Neural progenitor cell (in vitro differentiated cells): Measurements from ENCODE around the gene RXRA. TPM values are rescaled to one million over a fixed set of nuclear protein-coding genes. Genes with fewer than 3 reads are reported as not detected.
A peak's percentile ranks its signal among the peaks of the same experiment; 100 is the strongest.

ENCODE experiments used
- DNase-seq: peaks from one replicate; pipeline ENCODE4 v3.0.0-alpha.2; 2016; ENCODE audit warnings: low spot score
- H2AFZ ChIP-seq: fragments of 200-600 bp; sonication (generic); replicated peaks from 2 replicates; pipeline ENCODE4 v1.6.1; 2016; ENCODE audit warnings: antibody characterized with exemption
- H3F3A ChIP-seq: fragments of 200-600 bp; sonication (generic); 2 replicates; pipeline ENCODE4 v1.6.1; 2016; ENCODE audit warnings: antibody characterized with exemption, low read depth
- H3K27ac ChIP-seq: fragments of 200-600 bp; sonication (generic); 2 replicates; pipeline ENCODE4 v1.5.1; 2016; ENCODE audit warnings: mild to moderate bottlenecking
- H3K27me3 ChIP-seq: fragments of 200-600 bp; sonication (generic); 2 replicates; pipeline ENCODE4 v1.6.1; 2016; ENCODE audit warnings: mild to moderate bottlenecking, moderate library complexity
- H3K36me3 ChIP-seq: fragments of 200-600 bp; sonication (generic); 2 replicates; pipeline ENCODE4 v1.5.1; 2016
- H3K4me1 ChIP-seq: fragments of 200-600 bp; sonication (generic); 2 replicates; pipeline ENCODE4 v1.6.1; 2016; ENCODE audit warnings: mixed run types
- H3K4me2 ChIP-seq: fragments of 200-600 bp; sonication (generic); 2 replicates; pipeline ENCODE4 v1.6.1; 2016
- H3K4me3 ChIP-seq: fragments of 200-600 bp; sonication (generic); 2 replicates; pipeline ENCODE4 v1.5.1; 2016
- H3K79me2 ChIP-seq: fragments of 200-600 bp; sonication (generic); 2 replicates; pipeline ENCODE4 v1.6.1; 2016; ENCODE audit warnings: low read depth
- H3K9ac ChIP-seq: fragments of 200-600 bp; sonication (generic); 2 replicates; pipeline ENCODE4 v1.6.1; 2016
- H3K9me3 ChIP-seq: fragments of 200-600 bp; sonication (generic); 2 replicates; pipeline ENCODE4 v1.5.1; 2016; ENCODE audit warnings: low read depth
- H4K20me1 ChIP-seq: fragments of 200-600 bp; sonication (generic); 2 replicates; pipeline ENCODE4 v1.6.1; 2016; ENCODE audit warnings: low read depth
- H3K27ac Mint-ChIP-seq: 3 replicates; pipeline ENCODE4 v1.8.0; 2021; ENCODE audit warnings: mixed read lengths
- H3K27me3 Mint-ChIP-seq: 2 replicates; pipeline ENCODE4 v1.8.0; 2022; ENCODE audit warnings: low read depth, mild to moderate bottlenecking, inconsistent platforms, moderate library complexity, mixed read lengths; ENCODE audit not compliant: insufficient read depth
- H3K36me3 Mint-ChIP-seq: 3 replicates; pipeline ENCODE4 v1.8.0; 2021; ENCODE audit warnings: mixed read lengths
- H3K4me1 Mint-ChIP-seq: 3 replicates; pipeline ENCODE4 v1.8.0; 2021; ENCODE audit warnings: mixed read lengths
- H3K4me3 Mint-ChIP-seq: 3 replicates; pipeline ENCODE4 v1.8.0; 2021; ENCODE audit warnings: mild to moderate bottlenecking, moderate library complexity, mixed read lengths
- H3K9me3 Mint-ChIP-seq: 3 replicates; pipeline ENCODE4 v1.8.0; 2020; ENCODE audit warnings: mixed read lengths
- EZH2 ChIP-seq: fragments of 200-600 bp; sonication (generic); IDR thresholded peaks from 2 replicates; pipeline ENCODE4 v1.6.1; 2017; ENCODE audit warnings: antibody characterized with exemption, mild to moderate bottlenecking, moderate library complexity
- EZH2phosphoT487 ChIP-seq: fragments of 200-600 bp; sonication (generic); IDR thresholded peaks from 2 replicates; pipeline ENCODE4 v1.6.1; 2017; ENCODE audit warnings: antibody characterized with exemption
- total RNA-seq: library from RNA; depleted of rRNA; stranded (reverse); fragments of >200 nt; gene quantifications from 2 replicates; pipeline ENCODE4 v1.2.3, GENCODE V29; 2015; ENCODE audit warnings: low replicate concordance
- TF ChIP-seq, protein P1 (sequence below): fragments of 200-600 bp; sonication (generic); IDR thresholded peaks from 2 replicates; pipeline ENCODE4 v1.5.1; 2017; ENCODE audit warnings: antibody characterized with exemption, mild to moderate bottlenecking

Gene RXRA
- total RNA-seq, 1 donor from 2014 or later = 11.6 TPM

DNA sequence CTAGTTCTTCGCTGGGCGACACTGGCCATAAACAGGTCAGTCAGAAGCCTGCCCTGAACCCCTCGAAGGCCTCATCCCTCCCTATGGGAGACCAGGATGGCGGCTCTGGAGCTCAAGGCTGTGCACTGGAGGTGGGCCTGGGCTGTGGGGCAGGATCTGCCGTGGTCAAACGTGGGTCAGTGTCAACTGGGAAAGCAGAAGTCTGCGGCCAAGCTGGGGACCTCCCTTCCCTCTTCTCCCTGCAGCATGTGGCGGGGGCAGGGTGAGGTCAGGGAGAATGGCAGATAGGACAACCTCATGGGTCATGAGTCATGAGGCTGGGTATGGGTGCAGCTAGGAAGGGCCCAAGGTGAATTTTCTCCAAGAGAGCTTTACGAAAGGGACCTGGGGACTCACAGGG is 132.9 kb downstream of the RXRA start:
- no peaks in the 10 kb centered on the region for H3K9me3 ChIP-seq
- H3K36me3 ChIP-seq = no peaks in the 10 kb centered on the region
- H3K27ac Mint-ChIP-seq = no peak overlapping the region
- no peak overlapping the region for H3K4me3 Mint-ChIP-seq
- no peak overlapping the region for H3K4me3 ChIP-seq
- H3K4me2 ChIP-seq = no peak overlapping the region
- no peak overlapping the region for H3K9ac ChIP-seq
- peaks cover 6% of the 10 kb centered on the region for H3K27me3 Mint-ChIP-seq
- H3K9me3 Mint-ChIP-seq = no peaks in the 10 kb centered on the region
- TF ChIP-seq, protein P1, sequence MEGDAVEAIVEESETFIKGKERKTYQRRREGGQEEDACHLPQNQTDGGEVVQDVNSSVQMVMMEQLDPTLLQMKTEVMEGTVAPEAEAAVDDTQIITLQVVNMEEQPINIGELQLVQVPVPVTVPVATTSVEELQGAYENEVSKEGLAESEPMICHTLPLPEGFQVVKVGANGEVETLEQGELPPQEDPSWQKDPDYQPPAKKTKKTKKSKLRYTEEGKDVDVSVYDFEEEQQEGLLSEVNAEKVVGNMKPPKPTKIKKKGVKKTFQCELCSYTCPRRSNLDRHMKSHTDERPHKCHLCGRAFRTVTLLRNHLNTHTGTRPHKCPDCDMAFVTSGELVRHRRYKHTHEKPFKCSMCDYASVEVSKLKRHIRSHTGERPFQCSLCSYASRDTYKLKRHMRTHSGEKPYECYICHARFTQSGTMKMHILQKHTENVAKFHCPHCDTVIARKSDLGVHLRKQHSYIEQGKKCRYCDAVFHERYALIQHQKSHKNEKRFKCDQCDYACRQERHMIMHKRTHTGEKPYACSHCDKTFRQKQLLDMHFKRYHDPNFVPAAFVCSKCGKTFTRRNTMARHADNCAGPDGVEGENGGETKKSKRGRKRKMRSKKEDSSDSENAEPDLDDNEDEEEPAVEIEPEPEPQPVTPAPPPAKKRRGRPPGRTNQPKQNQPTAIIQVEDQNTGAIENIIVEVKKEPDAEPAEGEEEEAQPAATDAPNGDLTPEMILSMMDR = no peak
- no peak for TF ChIP-seq EZH2
- no peak for TF ChIP-seq EZH2phosphoT487
- H3K4me1 Mint-ChIP-seq = peaks cover 25% of the 10 kb centered on the region
- no peaks in the 10 kb centered on the region for H3K27me3 ChIP-seq
- H3K4me1 ChIP-seq = peaks cover 9% of the 10 kb centered on the region
- H3F3A ChIP-seq = no peaks in the 10 kb centered on the region
- no peak for DNase-seq
- no peaks in the 10 kb centered on the region for H3K79me2 ChIP-seq
- no peak overlapping the region for H3K27ac ChIP-seq
- H2AFZ ChIP-seq = no peak overlapping the region
- H3K36me3 Mint-ChIP-seq = no peaks in the 10 kb centered on the region
- no peaks in the 10 kb centered on the region for H4K20me1 ChIP-seq

- no peak overlapping the region for H3K27ac ChIP-seq
- H3K36me3 ChIP-seq = no peaks in the 10 kb centered on the region
- Mint-ChIP-seq H3K27ac (no peak overlapping the region), H3K27me3 (peaks cover 5% of the 10 kb centered on the region), H3K9me3 (no peaks in the 10 kb centered on the region), H3K4me1 (peaks cover 22% of the 10 kb centered on the region), H3K36me3 (no peaks in the 10 kb centered on the region), H3K4me3 (no peak overlapping the region)
- no peak for TF ChIP-seq EZH2
- TF ChIP-seq EZH2phosphoT487 = no peak
- TF ChIP-seq, protein P1 = no peak
- H3K27me3 ChIP-seq = no peaks in the 10 kb centered on the region
- H2AFZ ChIP-seq = no peak overlapping the region
- no peak overlapping the region for H3K4me3 ChIP-seq
- no peaks in the 10 kb centered on the region for H4K20me1 ChIP-seq
- H3K9ac ChIP-seq = no peak overlapping the region
- H3K9me3 ChIP-seq = no peaks in the 10 kb centered on the region
- H3K4me1 ChIP-seq = peaks cover 9% of the 10 kb centered on the region
- DNase-seq = no peak
- no peaks in the 10 kb centered on the region for H3F3A ChIP-seq
- no peaks in the 10 kb centered on the region for H3K79me2 ChIP-seq
- H3K4me2 ChIP-seq = no peak overlapping the region
Measured at GRCh38 chr9:134459573-134459972, 133.3 kb downstream of the RXRA start.

- Histone ChIP-seq H2AFZ (no peak overlapping the region), H3K9ac (no peak overlapping the region), H3K79me2 (no peaks in the 10 kb centered on the region), H3K4me2 (no peak overlapping the region), H3K36me3 (no peaks in the 10 kb centered on the region), H3K27ac (no peak overlapping the region), H3K4me3 (no peak overlapping the region), H3K4me1 (peaks cover 9% of the 10 kb centered on the region), H3F3A (no peaks in the 10 kb centered on the region), H3K27me3 (no peaks in the 10 kb centered on the region), H3K9me3 (no peaks in the 10 kb centered on the region), H4K20me1 (no peaks in the 10 kb centered on the region)
- Mint-ChIP-seq H3K36me3 (no peaks in the 10 kb centered on the region), H3K27ac (peak overlapping the region; percentile 42), H3K4me3 (no peak overlapping the region), H3K4me1 (peaks cover 18% of the 10 kb centered on the region), H3K9me3 (no peaks in the 10 kb centered on the region), H3K27me3 (peaks cover 3% of the 10 kb centered on the region)
- DNase-seq = no peak
- TF ChIP-seq EZH2 (no peak), EZH2phosphoT487 (no peak)
- TF ChIP-seq, protein P1 = no peak
Measured at GRCh38 chr9:134460206-134460605, 134.0 kb downstream of the RXRA start.
